Endothelial cell of umbilical vein (primary cell): ENCODE measurements around the gene TIMMDC1. TPM values are rescaled to one million over a fixed set of nuclear protein-coding genes. Genes with fewer than 3 reads are reported as not detected.

ENCODE experiments used
- BruUV-seq: library from RNA; stranded (reverse); fragments of 400-500 nt; replicated peaks from 2 replicates; lab custom pipeline; 2021; lab: Mats Ljungman, UMichigan
- CTCF ChIA-PET: fragments of 300-600, 350-600 bp; sonication (Branson Sonifier 250); formaldehyde crosslinking; loops from one replicate; lab custom pipeline; 2021; ENCODE audit warnings: antibody characterized with exemption, inconsistent platforms; lab: Charles Lee
- POLR2A ChIA-PET: fragments of 300-600, 350-600 bp; sonication (Branson Sonifier 250); formaldehyde crosslinking; loops from one replicate; lab custom pipeline; 2021; ENCODE audit warnings: antibody characterized with exemption, inconsistent platforms; lab: Charles Lee
- DNase-seq: peaks from one replicate; pipeline ENCODE4 v3.0.0-alpha.2; 2011; ENCODE audit warnings: low read depth, low spot score
- FAIRE-seq: peaks from 2 replicates; lab custom pipeline; 2011; peaks lifted over from hg19 to GRCh38; lab: Jason Lieb, UNC
- H2AFZ ChIP-seq: 2 replicates; pipeline ENCODE4 v1.6.0; 2012; ENCODE audit warnings: low read depth, low read length, control low read depth, inconsistent platforms
- H3K27ac ChIP-seq: 2 replicates; pipeline ENCODE4 v1.5.1; 2011; ENCODE audit warnings: low read depth, mild to moderate bottlenecking, control low read depth, low read length, moderate library complexity; ENCODE audit not compliant: insufficient read depth
- H3K27me3 ChIP-seq, 2 experiments: 2 replicates each; pipeline versions ENCODE4 v1.6.0 to v1.6.1; 2011; ENCODE audit warnings: low read length in 2 of 2, mixed read lengths in 1 of 2; ENCODE audit not compliant: control insufficient read depth in 2 of 2, insufficient read depth in 2 of 2
- H3K36me3 ChIP-seq, 2 experiments: 2 replicates in 1 of 2; 3 replicates in 1 of 2; pipeline ENCODE4 v1.5.1; 2011; ENCODE audit warnings: low read length in 2 of 2, mild to moderate bottlenecking in 1 of 2, moderate library complexity in 1 of 2; ENCODE audit not compliant: control insufficient read depth in 2 of 2, insufficient read depth in 2 of 2; ENCODE audit errors: extremely low read depth in 1 of 2
- H3K4me1 ChIP-seq: 3 replicates; pipeline ENCODE4 v1.5.1; 2011; ENCODE audit warnings: mild to moderate bottlenecking, low read length; ENCODE audit not compliant: control insufficient read depth, insufficient read depth; ENCODE audit errors: extremely low read depth
- H3K4me2 ChIP-seq: 2 replicates; pipeline ENCODE4 v1.6.1; 2011; ENCODE audit warnings: low read length, control low read depth, mixed read lengths; ENCODE audit not compliant: insufficient read depth
- H3K4me3 ChIP-seq, 3 experiments: fragments of 200-600 bp in 1 of 3; sonication (generic), shearing (Covaris generic) in 1 of 3; replicated peaks in 1 of 3; 2 replicates each; pipeline ENCODE4 v1.5.1; 2011 to 2016; ENCODE audit warnings: control low read depth in 3 of 3, low read length in 3 of 3, mild to moderate bottlenecking in 2 of 3, inconsistent platforms in 1 of 3, low read depth in 1 of 3, moderate library complexity in 1 of 3; ENCODE audit not compliant: insufficient read depth in 1 of 3
- H3K79me2 ChIP-seq: 2 replicates; pipeline ENCODE4 v1.6.0; 2012; ENCODE audit warnings: low read length, inconsistent platforms; ENCODE audit not compliant: control insufficient read depth, insufficient read depth
- H3K9ac ChIP-seq: replicated peaks from 2 replicates; pipeline ENCODE3; 2011; ENCODE audit warnings: low read length, control low read depth; ENCODE audit not compliant: insufficient read depth; ENCODE audit errors: extremely low read depth
- H3K9me1 ChIP-seq: replicated peaks from 3 replicates; pipeline ENCODE4 v1.6.0; 2011; ENCODE audit warnings: mild to moderate bottlenecking, low read length; ENCODE audit not compliant: control insufficient read depth, insufficient read depth; ENCODE audit errors: extremely low read depth
- H3K9me3 ChIP-seq: replicated peaks from 2 replicates; pipeline ENCODE4 v1.5.1; 2012; ENCODE audit warnings: low read length, inconsistent platforms; ENCODE audit not compliant: control insufficient read depth, insufficient read depth
- H4K20me1 ChIP-seq: replicated peaks from 2 replicates; pipeline ENCODE3; 2011; ENCODE audit warnings: mild to moderate bottlenecking, low read length; ENCODE audit not compliant: control insufficient read depth, insufficient read depth; ENCODE audit errors: extremely low read depth
- EZH2 ChIP-seq: IDR thresholded peaks from 2 replicates; pipeline ENCODE4 v1.6.1; 2012; ENCODE audit warnings: borderline replicate concordance, low read depth, mild to moderate bottlenecking, moderate library complexity, low read length, inconsistent platforms; ENCODE audit not compliant: severe bottlenecking
- FOS ChIP-seq: IDR thresholded peaks from 2 replicates; pipeline ENCODE4 v1.6.1; 2011; ENCODE audit warnings: mild to moderate bottlenecking, low read length, moderate library complexity, borderline replicate concordance; ENCODE audit not compliant: insufficient read depth
- GATA2 ChIP-seq: IDR thresholded peaks from 2 replicates; pipeline ENCODE4 v1.7.0; 2011; ENCODE audit warnings: low read depth, mild to moderate bottlenecking, moderate library complexity, mixed read lengths, low read length; ENCODE audit not compliant: insufficient read length, insufficient read depth
- JUN ChIP-seq: IDR thresholded peaks from 2 replicates; pipeline ENCODE4 v1.6.1; 2011; ENCODE audit warnings: borderline replicate concordance, low read depth; ENCODE audit not compliant: insufficient read length, insufficient read depth
- MYC ChIP-seq: IDR thresholded peaks from one replicate; pipeline ENCODE4 v1.6.1; 2011; ENCODE audit warnings: mild to moderate bottlenecking, low read depth, low read length
- POLR2A ChIP-seq: IDR thresholded peaks from 2 replicates; pipeline ENCODE4 v1.6.1; 2012; ENCODE audit warnings: low read depth, mild to moderate bottlenecking, control low read depth, low read length
- POLR2AphosphoS5 ChIP-seq: IDR thresholded peaks from 2 replicates; pipeline ENCODE4 v1.6.1; 2012; ENCODE audit warnings: low read depth, mild to moderate bottlenecking, control low read depth, low read length, moderate library complexity; ENCODE audit not compliant: insufficient read depth
- dilution Hi-C: fragments of 300-500 bp; cut with MboI; formaldehyde crosslinking; loops from one replicate; pipeline ENCODE4 v1.15.0; 2019; ENCODE audit warnings: low sequenced_read_pairs; ENCODE audit not compliant: extremely low pct_ligation_motif_present
- intact Hi-C: fragments of 100-400 bp; cut with micrococcal nuclease; formaldehyde crosslinking; loops from one replicate; pipeline ENCODE4 v1.10.0; 2022
- polyA plus RNA-seq, 4 experiments: library from polyadenylated mRNA; depleted of rRNA in 3 of 4; stranded (reverse) in 3 of 4; unstranded in 1 of 4; fragments of >200 nt; gene quantifications; 2 replicates each; pipeline versions ENCODE4 v1.2.1 to v1.2.3, GENCODE V29; 2011 to 2012; ENCODE audit warnings: missing spikeins in 1 of 4
- total RNA-seq: library from RNA; stranded (reverse); gene quantifications from 2 replicates; pipeline ENCODE4 v1.2.3, GENCODE V29; 2021
- TF ChIP-seq, protein P1 (sequence below): IDR thresholded peaks from 2 replicates; pipeline ENCODE4 v1.6.1; 2011; ENCODE audit not compliant: insufficient read depth, insufficient read length
- TF ChIP-seq, protein P2 (sequence below), 2 donors: IDR thresholded peaks; 1 replicate in 1 of 2; 2 replicates in 1 of 2; pipeline ENCODE4 v1.5.1; 2011; ENCODE audit warnings: low read length in 2 of 2, mild to moderate bottlenecking in 2 of 2, moderate library complexity in 2 of 2, control low read depth in 1 of 2, inconsistent platforms in 1 of 2, low read depth in 1 of 2; ENCODE audit not compliant: insufficient read depth in 1 of 2; ENCODE audit errors: extremely low read depth in 1 of 2

Gene TIMMDC1
- total and polyA plus RNA-seq, 2 donors (not counting 3 experiments of a cell fraction or from before 2014, with no cell fraction given), result 49.2 to 76.2 TPM

- ChIA-PET POLR2A (no interaction called here), CTCF (no interaction called here)
- Histone ChIP-seq H3K9me3 (no peaks in the 10 kb centered on the region), H4K20me1 (no peaks in the 10 kb centered on the region), H3K4me3 (no peak overlapping the region), H3K79me2 (no peaks in the 10 kb centered on the region), H3K9ac (no peak overlapping the region), H3K4me2 (no peak overlapping the region), H3K36me3 (no peaks in the 10 kb centered on the region), H3K27me3 (no peaks in the 10 kb centered on the region), H3K27ac (no peak overlapping the region), H3K9me1 (no peaks in the 10 kb centered on the region), H3K4me1 (no peaks in the 10 kb centered on the region), H2AFZ (no peak overlapping the region)
- intact Hi-C loops, result no loop called here
- BruUV-seq, result no TSS peak
- TF ChIP-seq FOS (no peak), POLR2A (no peak), JUN (no peak), GATA2 (no peak), MYC (no peak), POLR2AphosphoS5 (no peak), EZH2 (no peak)
- TF ChIP-seq, protein P1, sequence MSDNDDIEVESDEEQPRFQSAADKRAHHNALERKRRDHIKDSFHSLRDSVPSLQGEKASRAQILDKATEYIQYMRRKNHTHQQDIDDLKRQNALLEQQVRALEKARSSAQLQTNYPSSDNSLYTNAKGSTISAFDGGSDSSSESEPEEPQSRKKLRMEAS, result no peak
- TF ChIP-seq, protein P2, sequence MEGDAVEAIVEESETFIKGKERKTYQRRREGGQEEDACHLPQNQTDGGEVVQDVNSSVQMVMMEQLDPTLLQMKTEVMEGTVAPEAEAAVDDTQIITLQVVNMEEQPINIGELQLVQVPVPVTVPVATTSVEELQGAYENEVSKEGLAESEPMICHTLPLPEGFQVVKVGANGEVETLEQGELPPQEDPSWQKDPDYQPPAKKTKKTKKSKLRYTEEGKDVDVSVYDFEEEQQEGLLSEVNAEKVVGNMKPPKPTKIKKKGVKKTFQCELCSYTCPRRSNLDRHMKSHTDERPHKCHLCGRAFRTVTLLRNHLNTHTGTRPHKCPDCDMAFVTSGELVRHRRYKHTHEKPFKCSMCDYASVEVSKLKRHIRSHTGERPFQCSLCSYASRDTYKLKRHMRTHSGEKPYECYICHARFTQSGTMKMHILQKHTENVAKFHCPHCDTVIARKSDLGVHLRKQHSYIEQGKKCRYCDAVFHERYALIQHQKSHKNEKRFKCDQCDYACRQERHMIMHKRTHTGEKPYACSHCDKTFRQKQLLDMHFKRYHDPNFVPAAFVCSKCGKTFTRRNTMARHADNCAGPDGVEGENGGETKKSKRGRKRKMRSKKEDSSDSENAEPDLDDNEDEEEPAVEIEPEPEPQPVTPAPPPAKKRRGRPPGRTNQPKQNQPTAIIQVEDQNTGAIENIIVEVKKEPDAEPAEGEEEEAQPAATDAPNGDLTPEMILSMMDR (IDR thresholded peaks at IDR 0.05; ENCODE audit: extremely low read depth in 1 of 2, insufficient read depth in 1 of 2, low read depth in 1 of 2, low read length in 2 of 2), result no peak
- dilution Hi-C loops, result no loop called here
- DNase-seq (no peak), FAIRE-seq (no peak)
Measured at GRCh38 chr3:119492128-119492527, 6.2 kb upstream of the TIMMDC1 start.
